AG09309 (cell line): ENCODE data around the gene EIF3M.

Experiments
- DNase-seq: peaks from one replicate; pipeline ENCODE4 v3.0.0-alpha.2; 2010; ENCODE audit warnings: low read depth
- H3K4me3 ChIP-seq: 2 replicates; pipeline ENCODE4 v1.5.1; 2011; ENCODE audit warnings: mild to moderate bottlenecking, low read depth, low read length, moderate library complexity; ENCODE audit not compliant: control insufficient read depth
- CTCF ChIP-seq: IDR thresholded peaks from 2 replicates; pipeline ENCODE4 v1.5.1; 2011; ENCODE audit warnings: mild to moderate bottlenecking, low read depth, low read length, inconsistent platforms; ENCODE audit not compliant: insufficient read depth, control insufficient read depth; ENCODE audit errors: missing control alignments

The EIF3M gene

GRCh38 chr11:32583459-32584271 lies at the start of gene EIF3M:
EIF3M (plus strand) TSS chr11:32583831; CDS start chr11:32583888, 57 bp downstream.
- peak within 1 kb of the TSS; percentile 79 for H3K4me3 ChIP-seq
- peak; percentile 80 for DNase-seq
- no peak for TF ChIP-seq CTCF

DNA sequence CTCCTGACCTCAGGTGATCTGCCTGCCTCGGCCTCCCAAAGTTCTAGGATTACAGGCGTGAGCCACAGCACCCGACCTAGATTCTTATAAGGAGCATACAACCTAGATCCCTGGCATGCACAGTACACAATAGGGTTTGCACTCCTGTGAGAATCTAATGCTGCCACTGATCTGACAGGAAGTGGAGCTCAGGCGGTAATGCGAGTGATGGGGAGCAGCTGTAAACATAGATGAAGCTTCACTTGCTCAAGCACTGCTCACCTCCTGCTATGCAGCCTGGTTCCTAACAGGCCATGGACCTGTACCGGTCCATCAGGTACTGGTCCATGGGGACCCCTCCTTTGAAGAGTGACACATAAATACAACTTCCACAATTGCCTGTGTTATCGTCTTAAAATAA lies 44.8 kb upstream of the EIF3M start:
- TF ChIP-seq CTCF, result no peak
- no peak overlapping the region for H3K4me3 ChIP-seq
- no peak for DNase-seq

- TF ChIP-seq CTCF, result no peak
- no peak for DNase-seq
- H3K4me3 ChIP-seq, result no peak overlapping the region
Observed at GRCh38 chr11:32549611-32550187, 33.9 kb upstream of the EIF3M start.

DNA sequence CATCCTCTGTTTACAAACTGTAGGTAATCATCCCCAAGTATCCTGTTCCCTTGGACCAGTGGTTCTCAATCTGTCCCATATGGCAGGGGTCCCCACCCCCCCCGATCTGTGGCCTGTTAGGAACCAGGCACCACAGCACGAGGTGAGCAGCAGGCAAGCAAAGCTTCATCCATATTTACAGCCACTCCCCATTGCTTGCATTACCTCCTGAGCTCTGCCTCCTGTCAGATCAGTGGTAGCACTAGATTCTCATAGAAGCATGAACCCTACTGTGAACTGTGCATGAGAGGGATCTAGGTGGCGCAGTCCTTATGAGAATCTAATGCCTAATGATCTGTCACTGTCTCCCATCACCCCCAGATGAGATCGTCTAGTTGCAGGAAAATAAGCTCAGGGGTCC lies 33.4 kb upstream of the EIF3M start:
- no peak for DNase-seq
- no peak for TF ChIP-seq CTCF
- H3K4me3 ChIP-seq, result no peak overlapping the region

- no peak overlapping the region for H3K4me3 ChIP-seq
- no peak for DNase-seq
Observed at GRCh38 chr11:32555091-32555490, 28.5 kb upstream of the EIF3M start.

GRCh38 chr11:32555895-32556294 lies 27.7 kb upstream of the EIF3M start:
- no peak for DNase-seq
- no peak overlapping the region for H3K4me3 ChIP-seq
- no peak for TF ChIP-seq CTCF

More at GRCh38 chr11:32555091-32555490, 28.5 kb upstream of the EIF3M start:
- TF ChIP-seq CTCF, result no peak
